ENCODE data around the gene TAP2. TPM values are rescaled to one million over a fixed set of nuclear protein-coding genes. Genes with fewer than 3 reads are reported as not detected.
A peak's percentile ranks its signal among the peaks of the same experiment; 100 is the strongest.

Gene TAP2
- total RNA-seq, 4 donors from 2014 or later = 13.6 to 23.3 (median 15.6) TPM

DNA sequence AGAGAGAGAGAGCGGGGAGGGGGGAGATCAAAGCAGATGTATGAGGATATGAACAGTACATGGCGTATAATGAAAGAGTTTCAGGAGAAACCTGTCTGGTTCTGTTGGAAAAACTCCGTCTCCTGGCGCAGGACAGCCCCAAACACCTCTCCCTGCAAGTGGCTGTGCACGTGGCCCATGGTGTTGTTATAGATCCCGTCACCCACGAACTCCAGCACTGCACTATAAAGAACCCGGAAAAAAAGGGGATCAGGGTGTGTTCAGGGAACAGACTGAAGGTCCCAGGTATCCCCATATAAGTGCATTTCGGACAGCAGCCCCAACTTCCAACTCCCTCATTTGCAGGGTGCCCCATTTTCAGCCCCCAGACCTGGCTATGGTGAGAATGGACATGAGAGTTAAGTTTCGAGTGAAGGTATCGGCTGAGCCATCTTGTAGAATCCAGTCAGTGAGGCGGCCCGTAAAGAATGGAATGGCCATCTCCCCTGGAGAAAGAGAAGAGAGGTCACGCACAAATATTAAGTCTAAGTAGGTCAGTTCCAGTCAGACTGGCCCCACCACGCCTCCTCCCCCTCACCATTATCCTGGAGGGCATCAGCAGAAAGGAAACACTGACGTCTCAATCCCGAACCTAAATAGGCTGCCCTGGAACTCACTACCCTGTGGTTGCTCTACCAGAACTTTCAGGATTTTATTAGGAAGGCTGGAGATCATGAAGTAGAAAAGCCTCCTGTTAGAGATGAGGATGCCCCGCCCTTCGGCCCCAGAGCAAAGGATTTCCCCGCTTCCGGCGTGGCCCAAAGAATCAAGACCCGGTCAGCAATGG lies 13.7 kb upstream of the TAP2 start:
- DNase-seq (ENCODE audit: low spot score in 2 of 2) = no peak
- intact Hi-C loops (cut with DNase I; ENCODE audit: low total_unique reads) = no loop called here
- H3K4me3 ChIP-seq (ENCODE audit: low read depth, poor library complexity, severe bottlenecking) = peak overlapping the region; percentile 90
- TF ChIP-seq CTCF (IDR thresholded peaks at IDR 0.05) (no peak), POLR2A (IDR thresholded peaks at IDR 0.05) (no peak)
- WGBS, 2 donors = 34 to 35% methylated on average over 23 of the region's 23 CpGs

GRCh38 chr6:32851025-32851424 lies 12.5 kb upstream of the TAP2 start:
- TF ChIP-seq POLR2A (IDR thresholded peaks at IDR 0.05) (no peak), CTCF (IDR thresholded peaks at IDR 0.05) (no peak)
- no peak for DNase-seq (ENCODE audit: low spot score in 2 of 2)
- no peak overlapping the region for H3K4me3 ChIP-seq (ENCODE audit: low read depth, poor library complexity, severe bottlenecking)
- WGBS, 2 donors = 80 to 86% methylated on average over 4 of the region's 4 CpGs
- intact Hi-C loops (cut with DNase I; ENCODE audit: low total_unique reads) = no loop called here

DNA sequence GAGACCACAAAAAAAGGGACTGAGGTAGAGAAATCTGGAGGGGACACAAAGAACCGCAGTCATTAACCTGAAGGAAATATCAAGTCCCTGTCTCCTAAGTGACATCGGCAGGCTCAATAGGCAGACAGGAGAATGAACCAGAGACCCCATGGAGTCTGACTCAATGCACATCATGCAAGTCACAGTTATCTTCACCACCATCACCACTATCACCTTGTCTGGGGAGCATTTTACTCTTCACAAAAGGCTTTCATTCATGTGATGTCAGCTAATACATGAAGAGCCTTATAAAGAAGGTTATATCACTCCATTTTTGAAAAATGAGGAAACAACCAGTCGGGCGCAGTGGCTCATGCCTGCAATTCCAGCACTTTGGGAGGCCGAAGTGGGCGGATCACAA lies 10.6 kb upstream of the TAP2 start:
- intact Hi-C loops (cut with DNase I; ENCODE audit: low total_unique reads) = no loop called here
- TF ChIP-seq CTCF (IDR thresholded peaks at IDR 0.05) (no peak), POLR2A (IDR thresholded peaks at IDR 0.05) (no peak)
- no peak for DNase-seq (ENCODE audit: low spot score in 2 of 2)
- no peak overlapping the region for H3K4me3 ChIP-seq (ENCODE audit: low read depth, poor library complexity, severe bottlenecking)
- WGBS, 2 donors = 76 to 85% methylated on average over 6 of the region's 6 CpGs

DNA sequence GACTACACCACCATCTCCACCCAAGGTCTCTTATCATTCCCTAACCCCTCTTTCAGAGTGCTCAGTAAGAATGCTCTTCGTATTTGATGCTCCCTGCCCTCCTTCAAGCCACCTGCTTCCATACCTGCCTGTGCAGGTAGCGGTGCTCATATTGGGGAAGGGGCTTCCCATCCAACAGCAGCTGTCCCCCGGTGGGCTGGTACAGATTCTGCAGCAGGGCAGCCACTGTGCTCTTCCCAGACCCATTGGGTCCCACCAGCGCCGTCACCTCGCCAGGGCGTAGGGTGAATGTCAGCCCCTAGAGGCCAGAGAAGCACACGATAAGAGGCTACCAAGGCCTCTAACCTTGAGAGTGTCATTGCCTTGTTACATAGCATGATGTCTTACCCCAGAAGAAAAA lies 9.3 kb upstream of the TAP2 start:
- TF ChIP-seq POLR2A (IDR thresholded peaks at IDR 0.05) (no peak), CTCF (IDR thresholded peaks at IDR 0.05) (no peak)
- DNase-seq (ENCODE audit: low spot score in 2 of 2) = no peak
- WGBS, 2 donors = 94 to 95% methylated on average over 8 of the region's 8 CpGs
- H3K4me3 ChIP-seq (ENCODE audit: low read depth, poor library complexity, severe bottlenecking) = no peak overlapping the region
- intact Hi-C loops (cut with DNase I; ENCODE audit: low total_unique reads) = no loop called here

DNA sequence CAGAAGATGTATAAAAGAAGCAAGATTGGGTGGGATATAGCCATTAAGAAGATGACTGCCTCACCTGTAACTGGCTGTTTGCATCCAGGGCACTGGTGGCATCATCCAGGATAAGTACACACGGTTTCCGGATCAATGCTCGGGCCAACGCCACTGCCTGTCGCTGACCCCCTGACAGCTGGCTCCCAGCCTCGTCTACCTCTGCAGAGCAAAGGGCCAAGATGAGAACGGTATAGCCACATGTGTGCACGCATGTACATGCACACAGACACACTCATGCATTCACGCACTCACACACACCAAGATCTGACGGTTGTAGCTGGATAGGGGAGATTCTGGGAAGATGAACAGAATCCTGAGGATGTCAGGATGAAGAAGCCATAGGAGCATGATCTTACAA lies 8.5 kb upstream of the TAP2 start:
- 89 to 90% methylated on average over 10 of the region's 10 CpGs for WGBS, 2 donors
- no peak overlapping the region for H3K4me3 ChIP-seq (ENCODE audit: low read depth, poor library complexity, severe bottlenecking)
- no peak for DNase-seq (ENCODE audit: low spot score in 2 of 2)
- no peak for TF ChIP-seq POLR2A (IDR thresholded peaks at IDR 0.05)
- TF ChIP-seq CTCF (IDR thresholded peaks at IDR 0.05) = no peak
- intact Hi-C loops (cut with DNase I; ENCODE audit: low total_unique reads) = no loop called here

Measured in lower leg skin (tissue), 4 donors.